ENCODE measurements around the gene SLC22A5.
"Not testable (repeated sequence)": the region's sequence is repeated elsewhere in the genome, so short reads cannot be mapped to it uniquely, and the experiment has no call there.

SLC22A5 gene

DNA sequence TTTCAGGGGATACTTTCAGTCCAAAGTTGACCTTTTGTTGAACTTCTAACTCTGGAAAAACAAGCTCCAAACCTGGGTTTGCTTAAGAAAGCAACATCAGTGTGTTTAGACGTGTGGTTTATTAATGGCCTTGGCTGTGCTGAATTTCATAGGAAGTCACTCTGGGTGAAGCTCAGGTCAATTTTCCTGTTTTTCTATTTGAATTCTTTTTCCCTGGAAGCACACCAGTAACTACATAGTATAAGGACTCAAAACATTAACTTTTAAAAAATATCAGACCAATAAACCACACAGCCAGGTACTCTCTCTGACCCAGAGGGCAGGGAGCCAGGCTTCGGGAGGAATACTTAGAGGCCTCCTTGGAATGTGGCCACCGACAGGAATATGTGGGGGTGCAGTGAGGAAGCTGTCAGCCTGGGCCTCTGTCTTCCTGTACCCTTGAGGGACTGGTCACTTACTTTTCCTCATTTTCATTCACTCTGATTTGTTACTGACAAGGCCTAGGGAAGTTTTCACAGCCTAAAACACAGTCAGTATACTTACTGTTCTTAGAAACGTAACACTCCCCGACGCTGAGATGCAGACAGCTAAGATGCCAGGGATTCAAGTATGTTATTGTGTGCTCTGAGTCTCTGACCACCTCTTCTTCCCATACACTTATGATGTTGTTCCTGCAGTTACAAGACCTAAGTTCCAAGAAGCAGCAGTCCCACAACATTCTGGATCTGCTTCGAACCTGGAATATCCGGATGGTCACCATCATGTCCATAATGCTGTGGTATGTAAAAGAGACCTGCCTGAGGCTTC, 18.9 kb downstream of the SLC22A5 start:
- DNase-seq (ENCODE audit: low read depth) = no peak

DNA sequence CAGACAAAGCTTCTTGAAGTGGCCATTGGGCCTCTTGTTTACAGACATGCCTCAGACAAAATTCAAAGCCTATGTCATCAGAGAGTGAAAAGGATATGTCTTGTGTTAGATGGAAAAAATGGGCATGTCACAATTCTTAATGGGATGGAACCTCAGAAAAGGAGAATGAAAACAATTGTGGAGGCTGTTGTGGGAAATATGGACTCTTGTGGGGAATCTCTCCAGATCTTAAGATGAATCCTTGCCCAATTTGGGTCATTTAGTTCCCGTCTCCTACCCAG, 19.5 kb downstream of the SLC22A5 start:
- DNase-seq (ENCODE audit: low read depth) = no peak

DNA sequence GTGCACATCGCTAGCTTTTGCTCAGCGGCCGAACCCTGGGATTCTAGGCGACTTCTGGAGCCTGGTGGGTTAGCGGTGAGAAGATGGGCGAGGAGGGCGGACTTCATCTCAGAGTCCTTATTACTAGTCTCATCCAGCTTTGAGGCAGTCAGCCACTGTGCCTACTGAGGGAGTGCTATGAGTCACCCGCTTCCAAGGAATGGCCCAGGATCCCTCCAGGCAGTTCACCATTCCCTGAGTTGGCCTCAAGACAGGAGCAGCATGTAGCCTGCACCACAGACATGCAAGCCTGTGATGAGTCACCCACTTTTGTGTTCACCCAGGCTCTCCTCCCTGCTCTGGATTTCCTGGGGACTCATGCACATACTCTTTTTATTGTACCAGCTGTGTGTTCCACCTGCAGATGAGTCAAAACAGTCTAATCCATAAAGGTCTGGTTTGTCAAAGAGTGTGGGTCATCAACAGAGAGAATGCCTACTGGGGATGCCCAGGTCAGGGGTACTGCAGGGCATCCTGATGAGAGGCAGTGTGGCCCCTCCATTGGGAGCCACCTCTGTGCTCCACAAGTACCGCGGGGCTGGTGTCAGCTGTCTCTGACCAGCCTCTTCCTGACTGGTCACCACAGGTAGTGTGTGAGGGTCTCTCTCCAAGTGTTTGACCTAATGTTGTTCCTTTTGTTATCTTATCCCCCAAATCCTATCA, 20.2 kb downstream of the SLC22A5 start:
- no peak for DNase-seq (ENCODE audit: low read depth)

DNA sequence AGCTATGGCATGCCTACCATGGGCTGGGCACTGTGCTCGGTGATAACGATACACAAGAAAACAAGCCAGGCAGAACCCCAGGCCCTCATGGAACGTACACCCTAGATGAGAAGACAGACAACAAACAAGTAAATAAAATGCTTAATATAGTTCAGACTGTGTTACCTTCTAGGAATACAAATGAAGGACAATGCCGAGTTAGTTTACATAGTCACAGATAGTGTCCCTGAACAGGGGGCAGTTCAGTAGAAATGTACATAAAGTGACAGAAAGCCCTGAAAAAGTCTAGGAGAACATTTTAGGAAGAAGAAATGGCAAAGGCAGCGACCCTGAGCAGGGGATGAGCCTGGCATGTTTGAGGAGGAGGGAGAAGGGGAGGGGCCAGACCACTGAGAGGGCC, 21.7 kb downstream of the SLC22A5 start:
- no peak for DNase-seq (ENCODE audit: low read depth)

DNA sequence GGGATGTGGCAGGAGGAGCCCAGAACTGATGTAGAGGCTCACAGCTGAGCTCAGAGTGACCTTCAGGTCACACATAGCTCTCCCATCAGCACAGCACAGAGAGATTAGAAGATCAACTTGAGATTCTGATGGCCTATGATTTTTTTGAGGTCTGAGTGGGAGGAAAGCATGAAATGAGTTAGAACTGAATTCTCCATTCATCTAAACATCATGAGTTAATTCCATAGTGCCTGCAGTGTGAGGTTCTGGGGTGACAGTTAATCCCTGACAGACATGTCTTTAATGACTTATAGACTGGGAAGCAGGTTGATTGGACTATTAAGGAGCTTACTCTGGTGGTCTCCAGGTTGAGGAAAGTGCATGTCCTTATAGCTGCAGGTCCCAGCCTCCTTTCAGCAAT, 22.4 kb downstream of the SLC22A5 start:
- DNase-seq (ENCODE audit: low read depth) = no peak

DNA sequence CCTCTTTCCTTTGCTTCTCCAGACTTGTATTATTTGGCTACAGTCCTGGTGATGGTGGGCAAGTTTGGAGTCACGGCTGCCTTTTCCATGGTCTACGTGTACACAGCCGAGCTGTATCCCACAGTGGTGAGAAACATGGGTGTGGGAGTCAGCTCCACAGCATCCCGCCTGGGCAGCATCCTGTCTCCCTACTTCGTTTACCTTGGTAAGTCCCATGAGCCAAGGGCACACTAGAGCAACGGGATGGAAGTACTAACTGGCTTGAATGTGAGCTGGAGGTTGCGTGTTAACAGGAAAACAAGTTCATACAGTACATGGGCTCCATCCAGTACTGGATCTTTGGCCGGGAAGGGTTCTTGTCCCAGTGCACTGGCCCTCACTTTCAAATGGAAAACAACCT, 22.9 kb downstream of the SLC22A5 start:
- no peak for DNase-seq (ENCODE audit: low read depth)

DNA sequence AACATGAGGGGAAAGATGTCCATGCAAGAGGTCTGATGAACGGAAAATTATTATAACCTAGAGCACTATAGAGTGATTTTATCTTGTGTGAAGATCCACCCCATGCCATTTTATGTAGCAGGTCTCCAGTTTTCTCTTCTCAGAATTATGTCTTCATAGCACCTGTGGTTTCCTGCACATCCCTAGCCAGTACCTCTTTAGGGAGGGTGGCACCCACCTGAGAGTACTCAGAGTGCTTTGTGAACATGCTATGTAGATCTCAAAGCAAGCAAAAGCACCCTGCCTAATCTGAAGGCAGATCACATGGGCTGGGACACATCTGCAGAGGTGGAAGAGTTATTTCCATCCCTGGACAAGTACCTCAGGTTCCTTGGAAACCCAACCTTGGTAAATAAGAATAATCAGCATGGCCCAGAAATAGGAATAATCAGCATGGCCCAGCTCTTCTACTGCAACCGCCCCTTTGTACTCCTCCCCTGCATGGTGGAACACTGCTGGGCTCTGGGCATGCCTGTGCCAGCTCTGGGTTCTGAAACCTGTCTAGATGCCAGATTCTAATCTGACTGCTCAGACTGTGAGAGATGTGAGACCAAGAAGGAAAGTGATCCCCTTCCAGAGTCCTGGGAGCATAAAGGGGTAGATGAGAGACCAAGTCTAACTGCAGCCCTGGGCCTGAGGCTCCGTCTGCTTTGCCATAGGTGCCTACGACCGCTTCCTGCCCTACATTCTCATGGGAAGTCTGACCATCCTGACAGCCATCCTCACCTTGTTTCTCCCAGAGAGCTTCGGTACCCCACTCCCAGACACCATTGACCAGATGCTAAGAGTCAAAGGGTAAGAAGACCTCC, 23.7 kb downstream of the SLC22A5 start:
- DNase-seq (ENCODE audit: low read depth) = no peak

DNA sequence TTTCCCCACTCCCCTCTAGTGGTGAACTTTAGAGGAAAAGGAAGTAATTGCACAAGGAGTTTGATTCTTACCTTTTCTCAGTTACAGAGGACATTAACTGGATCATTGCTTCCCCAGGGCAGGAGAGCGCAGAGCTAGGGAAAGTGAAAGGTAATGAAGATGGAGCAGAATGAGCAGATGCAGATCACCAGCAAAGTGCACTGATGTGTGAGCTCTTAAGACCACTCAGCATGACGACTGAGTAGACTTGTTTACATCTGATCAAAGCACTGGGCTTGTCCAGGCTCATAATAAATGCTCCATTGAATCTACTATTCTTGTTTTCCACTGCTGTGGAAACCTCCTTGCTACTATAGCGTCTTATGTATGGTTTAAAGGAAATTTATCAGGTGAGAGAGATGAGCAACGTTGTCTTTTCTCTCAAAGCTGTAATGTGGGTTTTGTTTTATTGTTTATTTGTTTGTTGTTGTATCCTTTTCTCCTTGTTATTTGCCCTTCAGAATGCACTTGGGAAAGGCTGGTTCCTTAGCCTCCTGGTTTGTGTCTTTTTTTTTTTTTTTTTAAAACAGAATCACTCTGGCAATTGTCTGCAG, 25.3 kb downstream of the SLC22A5 start:
- no peak for DNase-seq (ENCODE audit: low read depth)

DNA sequence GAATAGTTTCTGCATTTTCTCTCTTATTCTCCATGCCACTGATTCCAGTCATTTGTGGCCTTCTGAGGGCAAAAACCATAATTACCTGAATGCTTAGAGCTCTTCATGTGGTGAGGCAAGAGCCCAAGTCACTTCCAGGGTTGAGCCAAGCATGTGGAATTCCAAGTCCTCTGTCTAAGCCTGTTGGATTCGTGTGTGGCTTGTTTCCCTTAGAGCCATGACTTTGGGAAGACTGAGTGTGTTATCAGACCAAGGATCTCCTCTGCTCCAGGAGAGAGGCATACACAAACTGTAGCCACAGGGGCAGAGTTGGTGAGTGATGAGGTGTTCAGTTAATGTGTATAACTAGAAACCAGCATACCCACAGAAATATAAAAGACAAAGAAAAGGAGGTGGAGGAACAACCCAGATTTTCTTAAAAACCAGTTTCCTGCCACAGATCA, 27.1 kb downstream of the SLC22A5 start:
- DNase-seq (ENCODE audit: low read depth) = no peak

DNA sequence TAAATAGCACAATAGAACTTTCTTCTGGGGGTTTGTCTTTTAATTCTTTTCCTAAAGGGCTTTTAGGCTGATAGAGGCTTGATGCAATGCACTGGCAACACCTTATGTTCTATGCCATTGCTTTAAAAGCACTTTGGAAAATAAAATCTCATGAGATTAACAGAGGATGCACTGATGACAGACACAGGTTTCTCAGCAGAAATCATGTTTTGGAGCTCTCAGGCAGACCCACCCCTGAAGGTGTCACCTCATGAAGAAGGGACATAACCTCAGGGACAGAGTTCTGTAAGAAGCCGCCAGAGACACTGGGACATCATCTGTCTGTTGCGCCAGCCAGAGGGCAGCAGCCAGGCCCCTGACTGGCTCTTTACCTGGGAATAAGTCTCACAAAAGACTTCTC, 27.7 kb downstream of the SLC22A5 start:
- no peak for DNase-seq (ENCODE audit: low read depth)

DNA sequence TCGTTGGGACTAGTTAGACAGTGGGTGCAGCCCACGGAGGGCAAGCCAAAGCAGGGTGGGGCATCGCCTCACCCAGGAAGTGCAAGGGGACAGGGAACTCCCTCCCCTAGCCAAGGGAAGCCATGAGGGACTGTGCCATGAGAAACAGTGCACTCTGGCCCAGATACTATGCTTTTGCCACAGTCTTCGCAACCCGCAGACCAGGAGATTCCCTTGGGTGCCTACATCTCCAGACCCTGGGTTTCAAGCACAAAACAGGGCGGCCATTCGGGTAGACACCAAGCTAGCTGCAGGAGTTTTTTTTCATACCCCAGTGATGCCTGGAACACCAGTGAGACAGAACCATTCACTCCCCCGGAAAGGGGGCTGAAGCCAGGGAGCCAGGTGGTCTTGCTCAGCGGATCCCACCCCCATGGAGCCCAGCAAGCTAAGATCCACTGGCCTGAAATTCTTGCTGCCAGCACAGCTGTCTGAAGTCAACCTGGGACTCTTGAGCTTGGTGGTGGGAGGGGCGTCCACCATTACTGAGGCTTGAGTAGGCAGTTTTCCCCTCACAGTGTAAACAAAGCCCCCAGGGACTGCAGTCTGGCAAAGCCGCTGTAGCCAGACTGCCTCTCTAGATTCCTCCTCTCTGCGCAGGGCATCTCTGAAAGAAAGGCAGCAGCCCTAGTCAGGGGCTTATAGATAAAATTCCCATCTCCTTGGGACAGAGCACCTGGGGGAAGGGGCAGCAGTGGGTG, 28.6 kb downstream of the SLC22A5 start:
- DNase-seq (ENCODE audit: low read depth) = not testable (repeated sequence)

DNA sequence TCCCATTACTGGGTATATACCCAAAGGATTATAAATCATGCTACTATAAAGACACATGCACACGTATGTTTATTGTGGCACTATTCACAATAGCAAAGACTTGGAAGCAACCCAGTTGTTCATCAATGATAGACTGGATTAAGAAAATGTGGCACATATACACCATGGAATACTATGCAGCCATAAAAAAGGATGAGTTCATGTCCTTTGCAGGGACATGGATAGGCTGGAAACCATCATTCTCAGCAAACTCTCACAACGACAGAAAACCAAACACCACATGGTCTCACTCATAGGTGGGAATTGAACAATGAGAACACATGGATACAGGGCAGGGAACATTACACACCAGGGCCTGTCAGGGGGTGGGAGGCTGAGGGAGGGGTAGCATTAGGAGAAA, 34.5 kb downstream of the SLC22A5 start:
- not testable (repeated sequence) for DNase-seq (ENCODE audit: low read depth)

DNA sequence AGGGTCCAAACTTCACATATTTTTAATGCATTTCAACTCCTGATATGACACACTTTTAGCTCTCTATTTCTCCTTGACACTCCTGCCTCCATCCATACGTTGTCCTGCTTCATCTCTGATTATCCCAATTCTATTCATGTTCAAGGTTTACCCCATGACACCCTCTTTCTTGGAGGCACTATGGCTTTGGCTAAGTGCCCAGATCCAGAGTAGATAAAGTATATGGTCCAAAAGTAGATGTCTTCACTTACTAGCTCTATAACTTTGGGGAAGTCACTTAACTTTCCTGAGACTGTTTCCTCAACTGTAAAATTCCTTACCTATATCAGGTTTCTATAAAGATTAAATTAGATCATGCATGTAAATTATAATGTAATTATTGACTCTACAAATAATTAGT, 36.1 kb downstream of the SLC22A5 start:
- DNase-seq (ENCODE audit: low read depth) = no peak

DNA sequence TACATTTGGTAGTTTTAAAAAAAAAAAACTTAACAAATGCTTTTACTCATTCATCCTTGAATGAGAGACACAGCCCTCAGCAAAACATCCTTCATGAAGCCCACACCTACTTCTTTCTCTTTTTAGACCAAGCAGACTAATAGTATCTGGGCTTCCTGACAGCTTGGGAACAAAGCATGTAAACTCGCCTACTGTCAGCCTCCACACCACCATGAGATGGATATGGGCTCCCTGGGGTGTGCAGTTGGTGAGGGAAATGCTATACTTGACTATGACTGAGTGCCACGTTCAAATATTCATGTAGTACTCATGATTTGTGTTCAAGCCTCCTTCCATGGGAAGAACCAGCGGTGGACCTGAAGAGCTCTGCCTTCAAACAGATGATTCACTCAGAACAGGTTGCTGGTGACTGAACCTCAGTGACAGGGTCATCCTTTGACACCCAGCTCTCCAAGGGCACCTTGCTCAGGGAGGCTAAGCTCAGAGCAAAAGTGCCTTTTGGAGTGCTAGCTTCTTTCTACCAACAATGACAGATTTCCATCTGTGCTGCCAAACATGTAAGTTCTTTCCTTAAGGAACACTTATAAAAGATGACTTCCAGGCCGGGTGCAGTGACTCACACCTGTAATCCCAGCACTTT, 36.8 kb downstream of the SLC22A5 start:
- DNase-seq (ENCODE audit: low read depth) = no peak

DNA sequence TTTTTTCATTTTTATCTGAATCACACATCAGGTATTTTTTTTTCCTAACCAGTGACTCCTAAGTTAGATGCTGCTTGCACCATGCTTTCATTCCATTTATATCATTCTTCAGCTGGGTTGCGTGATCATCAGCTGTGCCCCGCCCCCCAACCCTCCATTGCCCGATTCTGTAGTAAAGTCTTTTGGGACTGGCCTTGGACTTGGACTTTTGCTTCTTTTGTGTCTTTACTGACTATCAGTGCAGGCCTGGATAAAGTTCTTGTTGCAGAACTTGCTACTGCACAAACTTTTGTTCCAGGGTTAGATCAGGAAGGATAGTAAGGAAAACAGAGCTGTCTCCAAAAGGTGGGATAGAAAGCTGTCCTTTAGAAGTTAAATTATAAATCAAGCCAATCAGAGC, 38.5 kb downstream of the SLC22A5 start:
- no peak for DNase-seq (ENCODE audit: low read depth)

DNA sequence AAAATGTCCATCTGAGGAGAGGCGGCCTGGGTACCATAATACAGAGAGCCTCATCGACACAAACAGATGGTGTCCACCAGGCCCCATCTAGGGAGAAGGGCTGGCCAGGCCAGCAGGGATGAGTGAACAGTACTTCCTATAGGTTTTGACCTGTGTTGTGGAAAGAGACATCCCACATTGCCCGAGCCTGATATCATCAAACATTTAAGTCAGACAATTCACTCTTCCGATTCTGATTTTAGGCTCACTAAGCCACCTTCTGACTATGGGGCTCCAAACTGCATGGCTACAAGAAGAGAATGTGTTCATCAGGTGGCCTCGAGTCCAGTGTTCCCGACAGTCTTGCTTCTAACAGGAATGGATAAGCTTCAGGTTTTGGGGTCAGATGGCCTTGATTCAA, 38.9 kb downstream of the SLC22A5 start:
- DNase-seq (ENCODE audit: low read depth) = no peak

DNA sequence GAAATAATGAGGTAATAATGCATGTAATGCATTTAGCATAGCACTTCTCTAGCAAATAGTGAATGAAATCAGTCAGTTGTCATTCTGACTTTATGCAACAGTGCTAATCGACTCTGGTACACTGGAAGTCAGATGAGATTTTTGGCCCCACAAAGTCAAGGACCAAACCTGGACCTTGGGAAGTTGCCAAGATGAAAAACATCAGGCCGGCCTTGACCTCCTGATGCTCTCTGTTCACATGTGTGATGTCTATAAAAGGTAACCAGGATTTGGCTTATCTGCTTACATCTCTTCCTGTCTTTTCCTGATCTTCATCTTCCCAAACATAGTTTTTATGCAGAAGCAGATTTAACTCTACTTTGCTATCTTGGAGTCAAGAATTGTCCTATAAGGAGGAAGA, 39.5 kb downstream of the SLC22A5 start:
- DNase-seq (ENCODE audit: low read depth) = no peak

DNA sequence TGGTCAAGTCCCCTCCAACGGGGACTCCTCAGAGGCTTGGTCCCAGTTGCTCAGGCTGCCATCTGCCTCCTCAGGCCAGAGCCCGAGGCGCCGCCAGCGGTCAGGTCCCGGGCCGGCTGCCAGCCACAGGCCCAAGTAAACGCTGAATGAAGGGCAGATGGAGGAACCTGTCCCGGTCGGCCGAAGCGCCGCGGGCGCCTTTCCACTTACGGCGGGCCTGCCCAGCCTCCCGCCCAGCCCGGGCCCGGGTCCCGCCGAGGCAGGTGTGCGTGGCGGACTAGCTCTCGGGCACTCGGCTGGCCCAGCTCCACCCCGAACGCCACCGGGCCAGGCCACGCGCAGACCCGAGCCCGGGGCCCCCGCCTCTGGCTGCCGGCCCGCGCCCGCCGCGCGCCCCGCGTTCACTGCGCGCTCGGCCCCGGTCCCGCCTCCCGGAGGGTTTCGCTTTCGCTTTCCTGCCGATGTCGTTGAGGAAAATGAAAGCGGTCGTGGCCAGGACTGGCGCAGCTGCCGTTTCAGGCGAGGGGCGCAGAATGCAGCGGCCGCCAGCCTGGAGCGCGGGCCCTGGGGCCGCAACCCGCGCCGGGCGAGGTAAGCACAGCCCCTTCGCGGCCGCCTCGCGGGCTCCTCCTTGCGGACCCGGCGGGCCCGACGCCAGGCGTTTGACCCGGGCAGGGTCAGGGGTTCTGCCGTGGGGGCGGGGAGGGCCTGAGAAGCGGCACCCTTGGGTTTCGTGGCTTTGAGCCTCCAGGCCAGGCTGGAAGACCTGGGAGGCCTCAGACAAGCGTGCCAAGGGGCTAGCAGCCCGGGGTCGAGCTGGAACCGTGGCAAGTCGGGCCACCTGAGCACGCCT, 41.2 kb downstream of the SLC22A5 start:
- DNase-seq (ENCODE audit: low read depth) = peak; percentile 63

DNA sequence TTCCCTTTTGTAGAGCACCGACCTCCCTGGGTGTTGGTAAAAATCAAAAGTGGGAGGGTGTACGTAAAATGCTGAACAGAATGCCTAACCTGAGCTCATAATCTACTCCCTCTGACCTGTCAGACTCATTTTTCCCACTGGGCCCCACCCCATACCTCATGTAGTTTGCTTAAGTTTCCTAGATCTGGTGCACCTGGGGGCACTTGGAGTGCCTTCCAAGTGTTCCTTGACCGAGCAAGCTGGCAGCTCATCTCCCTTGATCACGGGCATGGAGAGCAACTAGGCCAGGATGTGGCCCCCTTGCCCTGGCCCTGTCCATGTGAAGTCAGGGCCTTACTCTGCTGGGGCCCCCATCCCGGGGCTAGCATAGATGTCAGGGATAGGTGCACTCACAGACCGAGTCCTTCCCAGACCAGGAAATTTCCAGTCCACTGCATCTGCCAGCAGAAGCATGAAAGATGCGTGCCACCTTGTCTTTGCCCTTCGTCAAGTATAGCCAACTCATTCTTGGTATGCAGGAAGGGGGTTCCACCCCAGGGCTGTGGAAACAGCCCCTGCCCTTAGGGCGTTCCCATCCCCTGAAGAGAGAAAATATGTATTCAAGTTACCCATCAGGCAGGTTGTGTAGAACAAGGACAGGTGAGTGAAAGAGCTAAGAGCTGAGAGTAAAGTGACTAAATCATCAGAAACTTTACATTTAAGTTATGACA, 41.9 kb downstream of the SLC22A5 start:
- DNase-seq (ENCODE audit: low read depth) = no peak

DNA sequence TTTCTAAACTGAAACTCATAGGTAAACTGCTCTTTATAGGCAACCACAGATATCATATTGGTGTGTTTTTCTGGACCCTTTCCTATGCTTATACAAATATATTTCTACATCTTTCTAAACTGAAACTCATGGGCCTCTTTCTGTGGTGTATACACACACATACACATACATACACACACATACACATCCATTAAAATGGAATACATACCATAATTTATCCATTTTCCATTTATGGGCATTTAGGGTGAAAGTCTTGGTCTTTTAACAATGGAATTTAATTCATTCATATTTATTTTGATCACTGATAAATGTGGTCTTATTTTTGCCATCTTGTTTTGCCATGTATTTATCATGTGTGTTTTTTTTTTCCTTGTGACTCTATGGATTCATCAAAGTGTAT, 44.1 kb downstream of the SLC22A5 start:
- DNase-seq (ENCODE audit: low read depth) = no peak
